Naive B cell (primary cell): ENCODE data around the gene CASQ1. TPM values are rescaled to one million over a fixed set of nuclear protein-coding genes. Genes with fewer than 3 reads are reported as not detected.

ENCODE experiments used
- ATAC-seq, 2 donors: fragments of 150-1000 bp; cut with Tn5 transposase; 2 replicates each; pipeline ENCODE4 v1.10.0; 2021; ENCODE audit warnings: low read depth in 2 of 2, mild to moderate bottlenecking in 2 of 2, moderate library complexity in 2 of 2
- DNase-seq: peaks from one replicate; pipeline ENCODE4 v3.0.0; 2022
- H3K27ac Mint-ChIP-seq, 6 donors: one replicate each; pipeline ENCODE4 v1.8.0; 2020 to 2022; ENCODE audit warnings: mild to moderate bottlenecking in 6 of 6, mixed read lengths in 6 of 6, moderate library complexity in 5 of 6, inconsistent platforms in 2 of 6
- H3K27me3 Mint-ChIP-seq, 3 donors: one replicate each; pipeline ENCODE4 v1.8.0; 2021 to 2022; ENCODE audit warnings: mixed read lengths in 3 of 3, mild to moderate bottlenecking in 1 of 3
- H3K36me3 Mint-ChIP-seq, 2 donors: one replicate each; pipeline ENCODE4 v1.8.0; 2020 to 2022; ENCODE audit warnings: mixed read lengths in 2 of 2, inconsistent platforms in 1 of 2, mild to moderate bottlenecking in 1 of 2
- H3K4me1 Mint-ChIP-seq, 3 donors: one replicate each; pipeline ENCODE4 v1.8.0; 2020 to 2022; ENCODE audit warnings: mixed read lengths in 3 of 3, inconsistent platforms in 1 of 3, mild to moderate bottlenecking in 1 of 3, moderate library complexity in 1 of 3
- H3K4me3 Mint-ChIP-seq, 8 donors: one replicate each; pipeline ENCODE4 v1.8.0; 2020 to 2022; ENCODE audit warnings: mild to moderate bottlenecking in 8 of 8, mixed read lengths in 8 of 8, moderate library complexity in 8 of 8, inconsistent platforms in 2 of 8
- H3K9me3 Mint-ChIP-seq, 7 donors: one replicate each; pipeline ENCODE4 v1.8.0; 2020 to 2022; ENCODE audit warnings: mixed read lengths in 7 of 7, mild to moderate bottlenecking in 5 of 7, inconsistent platforms in 2 of 7, moderate library complexity in 1 of 7
- polyA plus RNA-seq, 6 donors: library from polyadenylated mRNA; unstranded; fragments of 300-500 nt; fragmentation: Illumina TruSeq; gene quantifications; one replicate each; pipeline ENCODE4 v1.2.3, GENCODE V29; 2021; ENCODE audit warnings: low read depth in 6 of 6

CASQ1 gene
- polyA plus RNA-seq, 6 donors from 2014 or later, result not detected

DNA sequence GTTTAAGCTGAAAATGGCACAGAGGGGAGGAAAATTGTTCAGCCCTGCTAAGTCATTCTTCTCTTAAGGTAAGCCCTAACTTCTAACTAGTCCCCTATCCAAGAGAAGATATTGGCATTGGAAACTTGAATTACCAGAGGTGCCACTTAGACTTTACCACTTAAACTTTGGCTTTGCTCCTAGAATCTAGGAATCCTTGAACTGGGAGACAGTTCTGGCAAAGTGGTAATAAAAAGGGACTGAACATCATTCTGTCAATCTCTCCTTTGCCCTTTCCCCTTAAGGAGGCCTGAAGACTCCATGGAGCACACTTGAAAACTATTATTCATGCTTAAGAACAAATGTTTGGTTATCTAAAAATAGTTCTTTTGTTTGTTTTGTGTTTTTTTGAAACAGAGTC lies 30.5 kb upstream of the CASQ1 start:
- Mint-ChIP-seq H3K9me3 (no peaks in the 10 kb centered on the region), H3K36me3 (no peaks in the 10 kb centered on the region), H3K4me3 (no peak overlapping the region), H3K27me3 (peaks cover 0 to 8% (median 6%) of the 10 kb centered on the region in 3 donors), H3K4me1 (no peaks in the 10 kb centered on the region), H3K27ac (no peak overlapping the region)
- no peak for DNase-seq
- ATAC-seq, result no peak

- no peak for DNase-seq
- H3K4me1 Mint-ChIP-seq, result no peaks in the 10 kb centered on the region
- ATAC-seq, result no peak
- no peak overlapping the region for H3K27ac Mint-ChIP-seq
- no peaks in the 10 kb centered on the region for H3K9me3 Mint-ChIP-seq
- H3K36me3 Mint-ChIP-seq, result no peaks in the 10 kb centered on the region
- H3K27me3 Mint-ChIP-seq, result peaks cover 4 to 8% (median 5%) of the 10 kb centered on the region in 3 donors
- no peak overlapping the region for H3K4me3 Mint-ChIP-seq
Observed at GRCh38 chr1:160161965-160162705, 28.2 kb upstream of the CASQ1 start.

- ATAC-seq, result no peak
- no peaks in the 10 kb centered on the region for H3K36me3 Mint-ChIP-seq
- DNase-seq, result no peak
- H3K4me3 Mint-ChIP-seq, result no peak overlapping the region
- peak overlapping the region in 1 of 6 donors; percentile 16 for H3K27ac Mint-ChIP-seq
- no peaks in the 10 kb centered on the region for H3K9me3 Mint-ChIP-seq
- no peaks in the 10 kb centered on the region for H3K4me1 Mint-ChIP-seq
- peaks cover 4 to 8% (median 5%) of the 10 kb centered on the region in 3 donors for H3K27me3 Mint-ChIP-seq
Observed at GRCh38 chr1:160162931-160163330, 27.4 kb upstream of the CASQ1 start.

DNA sequence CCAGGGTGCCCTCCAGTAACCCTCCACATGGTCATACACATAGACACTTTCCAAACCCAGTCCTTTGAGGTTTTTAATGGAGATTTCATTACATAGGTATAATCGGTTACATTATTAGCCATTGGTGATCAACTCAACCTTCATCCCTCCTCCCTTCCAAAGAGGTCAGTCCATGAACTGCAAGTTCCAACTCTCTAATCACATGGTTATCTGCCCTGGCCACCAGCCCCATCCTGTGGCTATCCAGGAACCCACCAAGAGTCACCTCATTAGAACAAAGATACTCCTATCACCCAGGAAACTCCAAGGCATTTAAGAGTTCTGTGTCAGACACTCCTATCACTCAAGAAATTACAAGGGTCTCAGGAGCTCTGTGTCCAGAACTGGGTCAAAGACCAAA lies 26.8 kb upstream of the CASQ1 start:
- Mint-ChIP-seq H3K27me3 (peaks cover 4 to 5% (median 5%) of the 10 kb centered on the region in 3 donors), H3K4me3 (no peak overlapping the region), H3K9me3 (no peaks in the 10 kb centered on the region), H3K27ac (peak overlapping the region in 1 of 6 donors; percentile 46), H3K36me3 (no peaks in the 10 kb centered on the region), H3K4me1 (no peaks in the 10 kb centered on the region)
- DNase-seq (no peak), ATAC-seq (no peak)

GRCh38 chr1:160164121-160164520 lies 26.3 kb upstream of the CASQ1 start:
- no peak for DNase-seq
- peaks cover 1 to 3% (median 1%) of the 10 kb centered on the region in 3 donors for H3K4me1 Mint-ChIP-seq
- no peak overlapping the region for H3K4me3 Mint-ChIP-seq
- no peak overlapping the region for H3K27ac Mint-ChIP-seq
- no peaks in the 10 kb centered on the region for H3K36me3 Mint-ChIP-seq
- no peaks in the 10 kb centered on the region for H3K9me3 Mint-ChIP-seq
- no peak for ATAC-seq
- peaks cover under 1 to 5% (median 4%) of the 10 kb centered on the region in 3 donors for H3K27me3 Mint-ChIP-seq

DNA sequence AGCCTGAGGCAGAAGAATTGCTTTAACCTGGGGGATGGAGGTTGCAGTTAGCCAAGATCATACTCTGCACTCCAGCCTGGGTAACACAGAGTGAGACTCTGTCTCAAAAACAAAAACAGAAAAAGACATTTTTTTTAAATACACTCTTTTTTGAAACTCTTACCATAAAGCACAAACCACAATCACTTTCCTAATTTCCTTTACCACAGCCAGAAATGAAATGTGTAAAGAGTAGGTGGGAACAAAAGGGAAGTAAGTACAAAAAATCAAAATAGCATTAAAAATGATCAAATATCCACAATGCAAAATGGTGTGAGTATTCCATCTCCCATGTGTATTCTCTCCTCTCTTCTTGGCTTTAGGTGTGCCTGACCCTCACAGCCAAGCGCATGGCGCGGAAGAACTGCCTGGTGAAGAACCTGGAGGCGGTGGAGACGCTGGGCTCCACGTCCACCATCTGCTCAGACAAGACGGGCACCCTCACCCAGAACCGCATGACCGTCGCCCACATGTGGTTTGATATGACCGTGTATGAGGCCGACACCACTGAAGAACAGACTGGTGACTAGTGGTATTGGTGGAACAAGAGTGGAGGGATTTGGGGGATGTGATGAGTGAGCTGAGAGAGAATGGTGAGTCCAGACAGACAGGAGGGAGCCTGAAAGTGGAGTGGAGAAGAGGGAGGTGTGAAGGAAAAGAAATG lies 24.1 kb upstream of the CASQ1 start:
- Mint-ChIP-seq H3K9me3 (no peaks in the 10 kb centered on the region), H3K4me1 (peaks cover 10 to 14% (median 12%) of the 10 kb centered on the region in 3 donors), H3K4me3 (no peak overlapping the region), H3K27ac (peak overlapping the region in 1 of 6 donors; percentile 59), H3K36me3 (no peaks in the 10 kb centered on the region), H3K27me3 (peaks cover 0 to 5% (median 4%) of the 10 kb centered on the region in 3 donors)
- ATAC-seq (no peak), DNase-seq (no peak)

- Mint-ChIP-seq H3K27me3 (peaks cover 0 to 7% (median 4%) of the 10 kb centered on the region in 3 donors), H3K9me3 (no peaks in the 10 kb centered on the region), H3K36me3 (no peaks in the 10 kb centered on the region), H3K27ac (no peak overlapping the region), H3K4me3 (no peak overlapping the region), H3K4me1 (peaks cover 10 to 14% (median 12%) of the 10 kb centered on the region in 3 donors)
- DNase-seq (no peak), ATAC-seq (no peak)
Observed at GRCh38 chr1:160167056-160167455, 23.3 kb upstream of the CASQ1 start.

DNA sequence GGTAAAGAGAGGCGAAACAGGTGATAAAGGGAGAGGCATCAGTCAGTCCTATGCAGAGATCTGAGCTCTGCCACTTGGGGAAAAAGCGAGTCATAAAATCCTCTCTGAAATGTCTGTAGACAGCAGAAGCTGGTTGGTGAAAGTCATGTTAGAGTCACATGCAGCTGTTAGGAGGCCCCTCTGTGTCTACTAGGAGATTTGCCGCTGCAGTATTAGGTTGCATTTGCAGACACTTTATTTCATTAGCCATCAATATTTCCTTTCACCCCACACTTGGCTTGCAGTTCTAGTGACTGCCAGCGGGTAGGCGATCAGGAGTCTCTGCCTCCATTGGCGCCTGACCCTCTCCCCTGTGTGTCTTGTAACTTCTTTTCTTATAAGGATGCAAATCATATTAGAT lies 22.8 kb upstream of the CASQ1 start:
- Mint-ChIP-seq H3K27me3 (peaks cover 2 to 12% (median 8%) of the 10 kb centered on the region in 3 donors), H3K36me3 (no peaks in the 10 kb centered on the region), H3K9me3 (no peaks in the 10 kb centered on the region), H3K4me1 (peaks cover 10 to 14% (median 12%) of the 10 kb centered on the region in 3 donors), H3K4me3 (no peak overlapping the region), H3K27ac (no peak overlapping the region)
- DNase-seq (no peak), ATAC-seq (no peak)

DNA sequence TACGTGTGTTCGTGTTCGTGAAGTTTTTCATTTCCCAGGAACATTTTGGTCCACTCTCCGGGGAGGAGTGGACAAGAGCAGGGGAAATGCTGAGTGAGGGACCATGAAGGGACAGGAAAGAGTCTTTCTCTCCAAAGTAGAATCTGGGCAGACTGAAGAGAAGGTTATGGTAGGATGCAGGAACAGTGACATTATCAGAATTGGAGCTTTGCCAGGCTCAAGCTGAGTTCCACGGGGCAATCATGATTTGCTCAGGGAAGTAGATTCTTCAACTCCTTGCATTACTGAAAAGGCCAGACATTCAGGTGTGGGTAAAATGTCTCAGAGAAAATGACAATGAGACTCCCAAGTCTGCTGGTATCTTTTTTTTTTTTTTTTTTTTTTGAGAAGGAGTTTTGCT lies 22.4 kb upstream of the CASQ1 start:
- peaks cover 6 to 16% (median 10%) of the 10 kb centered on the region in 3 donors for H3K27me3 Mint-ChIP-seq
- no peaks in the 10 kb centered on the region for H3K9me3 Mint-ChIP-seq
- DNase-seq (no peak), ATAC-seq (no peak)
- peak overlapping the region in 1 of 6 donors; percentile 95 for H3K27ac Mint-ChIP-seq
- H3K4me3 Mint-ChIP-seq, result no peak overlapping the region
- peaks cover 10 to 14% (median 12%) of the 10 kb centered on the region in 3 donors for H3K4me1 Mint-ChIP-seq
- no peaks in the 10 kb centered on the region for H3K36me3 Mint-ChIP-seq

GRCh38 chr1:160168609-160169369 lies 21.6 kb upstream of the CASQ1 start:
- Mint-ChIP-seq H3K27ac (peak overlapping the region in 1 of 6 donors; percentile 15), H3K36me3 (no peaks in the 10 kb centered on the region)
- no peak for DNase-seq

DNA sequence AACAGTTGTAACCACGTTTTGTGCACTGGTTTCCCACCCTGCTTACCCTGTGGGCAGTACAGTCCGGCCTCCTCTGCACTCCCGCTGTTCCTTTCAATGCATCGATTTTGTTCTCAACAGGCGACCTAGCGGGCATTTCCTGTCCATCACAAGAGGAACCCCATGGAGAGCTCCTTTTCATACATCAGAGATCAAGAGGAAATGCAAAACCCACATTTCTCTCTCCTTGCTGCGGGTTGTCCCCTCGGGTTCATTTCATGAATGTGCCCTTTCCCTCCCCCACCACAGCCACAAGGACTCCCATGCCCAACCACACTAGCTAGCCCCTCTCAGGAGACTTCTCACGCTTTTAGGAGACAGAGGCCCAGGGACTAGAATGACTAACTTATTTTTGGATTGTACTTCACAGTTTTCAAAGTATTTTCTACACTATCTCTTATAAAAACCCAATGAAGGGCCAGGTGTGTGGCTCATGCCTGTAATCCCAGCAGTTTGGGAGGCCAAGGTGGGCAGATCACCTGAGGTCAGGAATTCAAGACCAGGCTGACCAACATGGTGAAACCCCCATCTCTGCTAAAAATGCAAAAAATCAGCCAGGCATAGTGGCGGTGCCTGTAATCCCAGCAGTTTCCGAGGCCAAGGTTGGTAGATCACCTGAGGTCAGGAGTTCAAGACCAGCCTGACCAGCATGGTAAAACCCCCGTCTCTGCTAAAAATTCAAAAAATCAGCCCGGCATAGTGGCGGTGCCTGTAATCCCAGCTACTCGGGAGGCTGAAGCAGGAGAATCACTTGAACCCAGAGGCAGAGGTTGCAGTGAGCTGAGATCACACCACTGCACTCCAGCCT lies 20.6 kb upstream of the CASQ1 start:
- H3K27ac Mint-ChIP-seq, result peak overlapping the region in 3 of 6 donors; percentile 15 to 89 (median 39)
- ATAC-seq (peak; percentile 53 to 55), DNase-seq (peak; percentile 1)
- no peaks in the 10 kb centered on the region for H3K9me3 Mint-ChIP-seq
- H3K4me1 Mint-ChIP-seq, result peaks cover 10 to 14% (median 12%) of the 10 kb centered on the region in 3 donors
- H3K4me3 Mint-ChIP-seq, result peak overlapping the region in 6 of 8 donors; percentile 21 to 78 (median 46)
- peaks cover 16 to 24% (median 21%) of the 10 kb centered on the region in 3 donors for H3K27me3 Mint-ChIP-seq
- H3K36me3 Mint-ChIP-seq, result no peaks in the 10 kb centered on the region

More at GRCh38 chr1:160168609-160169369, 21.6 kb upstream of the CASQ1 start:
- H3K4me1 Mint-ChIP-seq, result peaks cover 10 to 14% (median 12%) of the 10 kb centered on the region in 3 donors
- H3K4me3 Mint-ChIP-seq, result no peak overlapping the region
- no peaks in the 10 kb centered on the region for H3K9me3 Mint-ChIP-seq
- no peak for ATAC-seq
- H3K27me3 Mint-ChIP-seq, result peaks cover 11 to 16% (median 14%) of the 10 kb centered on the region in 3 donors

DNA sequence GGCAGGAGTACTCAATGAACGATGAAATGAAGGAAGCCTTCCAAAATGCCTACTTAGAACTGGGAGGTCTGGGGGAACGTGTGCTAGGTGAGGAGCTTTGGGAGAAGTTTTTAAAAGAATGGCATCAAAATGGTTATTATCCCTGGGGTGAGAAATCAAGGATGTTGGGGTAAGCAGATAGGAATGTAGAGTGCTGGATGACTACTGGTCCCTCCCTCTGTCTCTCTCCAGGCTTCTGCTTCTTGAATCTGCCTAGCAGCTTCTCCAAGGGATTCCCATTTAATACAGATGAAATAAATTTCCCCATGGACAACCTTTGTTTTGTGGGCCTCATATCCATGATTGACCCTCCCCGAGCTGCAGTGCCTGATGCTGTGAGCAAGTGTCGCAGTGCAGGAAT lies 19.0 kb upstream of the CASQ1 start:
- H3K4me3 Mint-ChIP-seq, result no peak overlapping the region
- no peak for ATAC-seq
- H3K4me1 Mint-ChIP-seq, result peaks cover 10 to 14% (median 12%) of the 10 kb centered on the region in 3 donors
- peaks cover 15 to 29% (median 28%) of the 10 kb centered on the region in 3 donors for H3K27me3 Mint-ChIP-seq
- H3K9me3 Mint-ChIP-seq, result no peaks in the 10 kb centered on the region
- no peak for DNase-seq
- H3K36me3 Mint-ChIP-seq, result no peaks in the 10 kb centered on the region
- H3K27ac Mint-ChIP-seq, result peak overlapping the region in 1 of 6 donors; percentile 47
